ENCODE data around the gene CNMD.

Gene CNMD

GRCh38 chr13:52739468-52740071 lies at the start of gene CNMD:
Gene CNMD (minus strand): TSS chr13:52739820. CDS start chr13:52739701, 119 bp downstream.
- TF ChIP-seq USF1 (IDR thresholded peaks at IDR 0.05) (no peak), REST (IDR thresholded peaks at IDR 0.05; ENCODE audit: low read depth) (no peak), CREB1 (IDR thresholded peaks at IDR 0.05; ENCODE audit: low read depth) (no peak)

- TF ChIP-seq YY1 (IDR thresholded peaks at IDR 0.05; ENCODE audit: low read depth) = no peak
- no peak for TF ChIP-seq NFIC (IDR thresholded peaks at IDR 0.05)
- TF ChIP-seq CEBPB (IDR thresholded peaks at IDR 0.05) = no peak
- no peak for TF ChIP-seq RAD21 (IDR thresholded peaks at IDR 0.05; ENCODE audit: low read depth)
- no peak for TF ChIP-seq TCF12 (IDR thresholded peaks at IDR 0.05; ENCODE audit: low read depth)
- no peak for TF ChIP-seq ZBTB7A (IDR thresholded peaks at IDR 0.05; ENCODE audit: low read depth)
- TF ChIP-seq EP300 (IDR thresholded peaks at IDR 0.05; ENCODE audit: borderline replicate concordance) = no peak
- no peak for TF ChIP-seq TAF1 (IDR thresholded peaks at IDR 0.05; ENCODE audit: low read depth)
- no peak for TF ChIP-seq FOXM1 (IDR thresholded peaks at IDR 0.05; ENCODE audit: borderline replicate concordance, low read depth)
- no peak for TF ChIP-seq CREB1 (IDR thresholded peaks at IDR 0.05; ENCODE audit: low read depth)
These were observed 48.4 kb upstream of the CNMD start for GRCh38 chr13:52788011-52788410.

GRCh38 chr13:52787235-52787634 lies 47.6 kb upstream of the CNMD start:
- TF ChIP-seq EGR1 (IDR thresholded peaks at IDR 0.05) (no peak), EP300 (IDR thresholded peaks at IDR 0.05; ENCODE audit: borderline replicate concordance) (no peak), TEAD4 (IDR thresholded peaks at IDR 0.05) (no peak), MAX (IDR thresholded peaks at IDR 0.05) (no peak)

- TF ChIP-seq MAX (IDR thresholded peaks at IDR 0.05) (no peak), USF1 (IDR thresholded peaks at IDR 0.05) (no peak), EGR1 (IDR thresholded peaks at IDR 0.05) (no peak), FOXM1 (IDR thresholded peaks at IDR 0.05; ENCODE audit: borderline replicate concordance, low read depth) (no peak), RAD21 (IDR thresholded peaks at IDR 0.05; ENCODE audit: low read depth) (no peak), TAF1 (IDR thresholded peaks at IDR 0.05; ENCODE audit: low read depth) (no peak), TEAD4 (IDR thresholded peaks at IDR 0.05) (no peak), CREB1 (IDR thresholded peaks at IDR 0.05; ENCODE audit: low read depth) (no peak), CEBPB (IDR thresholded peaks at IDR 0.05) (no peak)
These were observed 47.1 kb upstream of the CNMD start for GRCh38 chr13:52786766-52787165.

GRCh38 chr13:52785739-52786138 lies 46.1 kb upstream of the CNMD start:
- TF ChIP-seq MAX (IDR thresholded peaks at IDR 0.05) = no peak
- no peak for TF ChIP-seq TCF12 (IDR thresholded peaks at IDR 0.05; ENCODE audit: low read depth)
- no peak for TF ChIP-seq CEBPB (IDR thresholded peaks at IDR 0.05)
- TF ChIP-seq EGR1 (IDR thresholded peaks at IDR 0.05) = no peak
- TF ChIP-seq TAF1 (IDR thresholded peaks at IDR 0.05; ENCODE audit: low read depth) = no peak
- TF ChIP-seq ZBTB7A (IDR thresholded peaks at IDR 0.05; ENCODE audit: low read depth) = no peak
- no peak for TF ChIP-seq RAD21 (IDR thresholded peaks at IDR 0.05; ENCODE audit: low read depth)
- TF ChIP-seq CREB1 (IDR thresholded peaks at IDR 0.05; ENCODE audit: low read depth) = no peak
- no peak for TF ChIP-seq REST (IDR thresholded peaks at IDR 0.05; ENCODE audit: low read depth)
- TF ChIP-seq EP300 (IDR thresholded peaks at IDR 0.05; ENCODE audit: borderline replicate concordance) = no peak
- no peak for TF ChIP-seq USF1 (IDR thresholded peaks at IDR 0.05)
- TF ChIP-seq FOXM1 (IDR thresholded peaks at IDR 0.05; ENCODE audit: borderline replicate concordance, low read depth) = no peak
- TF ChIP-seq YY1 (IDR thresholded peaks at IDR 0.05; ENCODE audit: low read depth) = no peak
- no peak for TF ChIP-seq TEAD4 (IDR thresholded peaks at IDR 0.05)
- no peak for TF ChIP-seq NFIC (IDR thresholded peaks at IDR 0.05)

Data from Ishikawa (cell line).